Dermis lymphatic vessel endothelial cell (primary cell): ENCODE measurements around the gene C1GALT1. TPM values are rescaled to one million over a fixed set of nuclear protein-coding genes. Genes with fewer than 3 reads are reported as not detected.

Source experiments
- total RNA-seq: library from RNA; depleted of rRNA; stranded (reverse); fragments of >200 nt; gene quantifications from 2 replicates; pipeline ENCODE4 v1.2.1, GENCODE V29; 2014

Gene C1GALT1
- total RNA-seq: 10.6 and 12.7 TPM in 2 replicates

GRCh38 chr7:7182156-7183060 lies at the start of gene C1GALT1:
Gene C1GALT1, plus strand, starts transcription at chr7:7182544. Its CDS starts 51,776 bp downstream, at chr7:7234320.

